Measurements from ENCODE around the gene FOXP1. TPM values are rescaled to one million over a fixed set of nuclear protein-coding genes. Genes with fewer than 3 reads are reported as not detected.
A peak's percentile ranks its signal among the peaks of the same experiment; 100 is the strongest.

Gene FOXP1
- total RNA-seq, 1 donor from 2014 or later: 113 TPM

DNA sequence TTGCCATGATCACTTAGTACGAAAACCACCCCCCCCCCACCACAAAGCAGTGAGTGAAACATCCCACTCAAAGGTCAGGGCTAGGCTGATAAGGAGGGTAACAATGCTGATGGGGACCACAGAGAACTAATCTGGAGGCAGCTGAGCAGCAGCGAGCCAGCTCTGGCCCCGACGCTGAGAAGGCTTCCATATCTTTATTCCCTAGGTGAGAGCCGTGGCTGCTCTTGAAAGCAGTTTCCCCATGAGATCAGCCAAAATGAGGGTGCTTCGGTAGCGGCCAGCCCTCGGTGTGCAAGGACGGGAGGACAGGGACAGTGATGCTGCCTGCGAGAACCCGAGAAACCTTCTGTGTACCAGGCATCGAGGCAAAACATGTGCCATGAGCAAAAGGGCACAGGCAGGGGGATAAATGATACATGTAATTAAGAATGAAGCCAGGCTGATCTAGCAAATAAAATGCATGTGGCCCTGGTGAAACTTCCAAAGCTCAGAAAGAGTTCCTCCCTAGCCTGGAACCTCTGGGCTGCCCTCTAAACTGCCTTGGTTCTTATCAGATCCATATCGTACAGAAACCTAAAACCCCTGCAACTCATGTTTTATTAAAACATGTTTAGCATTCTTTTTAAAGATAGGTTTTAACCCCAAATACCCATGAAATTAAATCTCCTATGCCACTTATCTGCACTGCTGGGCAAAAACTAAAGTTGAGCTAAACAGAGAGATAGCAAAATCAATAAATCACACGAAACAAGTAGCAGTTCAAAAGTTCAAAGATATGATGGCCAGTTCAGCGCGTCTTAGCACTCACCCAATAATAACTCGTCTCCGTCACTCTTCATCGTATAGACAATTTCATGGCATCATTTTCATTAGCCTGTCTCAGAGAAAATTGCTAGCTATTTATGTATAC lies 337.3 kb downstream of the FOXP1 start:
- TF ChIP-seq, protein P1, sequence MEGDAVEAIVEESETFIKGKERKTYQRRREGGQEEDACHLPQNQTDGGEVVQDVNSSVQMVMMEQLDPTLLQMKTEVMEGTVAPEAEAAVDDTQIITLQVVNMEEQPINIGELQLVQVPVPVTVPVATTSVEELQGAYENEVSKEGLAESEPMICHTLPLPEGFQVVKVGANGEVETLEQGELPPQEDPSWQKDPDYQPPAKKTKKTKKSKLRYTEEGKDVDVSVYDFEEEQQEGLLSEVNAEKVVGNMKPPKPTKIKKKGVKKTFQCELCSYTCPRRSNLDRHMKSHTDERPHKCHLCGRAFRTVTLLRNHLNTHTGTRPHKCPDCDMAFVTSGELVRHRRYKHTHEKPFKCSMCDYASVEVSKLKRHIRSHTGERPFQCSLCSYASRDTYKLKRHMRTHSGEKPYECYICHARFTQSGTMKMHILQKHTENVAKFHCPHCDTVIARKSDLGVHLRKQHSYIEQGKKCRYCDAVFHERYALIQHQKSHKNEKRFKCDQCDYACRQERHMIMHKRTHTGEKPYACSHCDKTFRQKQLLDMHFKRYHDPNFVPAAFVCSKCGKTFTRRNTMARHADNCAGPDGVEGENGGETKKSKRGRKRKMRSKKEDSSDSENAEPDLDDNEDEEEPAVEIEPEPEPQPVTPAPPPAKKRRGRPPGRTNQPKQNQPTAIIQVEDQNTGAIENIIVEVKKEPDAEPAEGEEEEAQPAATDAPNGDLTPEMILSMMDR (conservative IDR thresholded peaks at IDR 0.05): no peak
- H3K27ac Mint-ChIP-seq: peak overlapping the region; percentile 73
- H3K4me3 Mint-ChIP-seq: peak overlapping the region; percentile 52
- H3K36me3 Mint-ChIP-seq: no peaks in the 10 kb centered on the region
- H3K27me3 Mint-ChIP-seq: no peaks in the 10 kb centered on the region
- peaks cover 65% of the 10 kb centered on the region for H3K4me1 Mint-ChIP-seq (ENCODE audit: unreplicated experiment)
- peaks cover 2% of the 10 kb centered on the region for H3K9me3 Mint-ChIP-seq
- no peak for DNase-seq (ENCODE audit: extremely low spot score, unreplicated experiment)

- Mint-ChIP-seq H3K4me3 (peak overlapping the region; percentile 85), H3K36me3 (peaks cover 3% of the 10 kb centered on the region), H3K4me1 (ENCODE audit: unreplicated experiment) (peaks cover 68% of the 10 kb centered on the region), H3K27me3 (no peaks in the 10 kb centered on the region), H3K27ac (peak overlapping the region; percentile 80), H3K9me3 (peaks cover 4% of the 10 kb centered on the region)
- TF ChIP-seq, protein P1 (conservative IDR thresholded peaks at IDR 0.05): no peak
- no peak for DNase-seq (ENCODE audit: extremely low spot score, unreplicated experiment)
Observed at GRCh38 chr3:71244826-71245488, 338.6 kb downstream of the FOXP1 start.

DNA sequence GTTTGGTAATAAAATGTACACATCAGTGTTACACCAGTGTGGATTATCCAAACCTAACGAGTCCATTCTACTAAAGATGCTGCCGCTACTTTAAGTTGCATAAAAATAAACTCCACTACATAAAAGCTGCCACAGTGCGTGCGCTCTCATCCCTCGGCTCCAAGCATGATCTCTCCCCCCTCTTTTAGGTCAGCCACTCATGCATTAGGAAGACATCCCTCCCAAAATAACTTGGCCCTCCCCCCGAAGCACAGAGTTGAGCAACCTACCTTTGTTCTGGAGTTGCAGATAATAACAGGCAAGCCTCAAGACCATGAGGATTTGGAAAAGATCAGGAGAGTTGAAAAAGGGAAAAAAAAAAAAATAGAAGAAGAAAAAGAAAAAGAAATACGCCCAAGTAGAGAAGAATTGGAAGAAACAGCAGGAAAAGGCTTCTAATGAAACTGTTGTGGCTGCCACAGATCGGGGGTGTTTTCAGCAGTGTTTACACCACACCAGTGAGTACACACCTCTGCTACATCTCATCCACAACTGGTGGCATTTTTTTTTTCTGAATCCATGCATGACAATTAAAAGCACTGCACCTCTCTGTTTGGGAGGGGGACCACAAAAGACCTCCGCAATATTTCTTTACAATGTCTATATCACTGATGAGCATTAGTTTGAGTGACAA lies 339.2 kb downstream of the FOXP1 start:
- Mint-ChIP-seq H3K27ac (peak overlapping the region; percentile 80), H3K4me3 (peak overlapping the region; percentile 85), H3K4me1 (ENCODE audit: unreplicated experiment) (peaks cover 68% of the 10 kb centered on the region), H3K9me3 (peaks cover 4% of the 10 kb centered on the region), H3K36me3 (peaks cover 3% of the 10 kb centered on the region), H3K27me3 (no peaks in the 10 kb centered on the region)
- TF ChIP-seq, protein P1 (conservative IDR thresholded peaks at IDR 0.05): no peak
- DNase-seq (ENCODE audit: extremely low spot score, unreplicated experiment): no peak

DNA sequence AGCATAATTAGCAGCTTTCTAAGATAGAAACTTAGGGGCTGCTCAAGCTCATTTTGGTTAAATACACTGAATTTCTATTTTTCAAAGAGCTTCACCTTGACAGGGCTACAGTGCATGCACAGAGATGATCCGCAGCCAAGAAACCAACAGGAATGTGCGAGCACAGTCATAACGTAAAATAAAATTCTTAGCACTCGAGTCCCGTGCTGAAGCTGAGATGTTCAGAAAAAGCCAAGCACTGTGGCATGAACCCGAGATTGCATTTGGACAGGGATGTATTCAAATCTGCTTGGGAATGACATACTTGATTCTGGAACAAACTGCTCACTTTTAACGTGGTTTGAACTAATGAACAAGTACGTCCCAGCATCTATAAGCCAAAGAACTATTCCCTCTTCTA lies 340.3 kb downstream of the FOXP1 start:
- H3K4me3 Mint-ChIP-seq: peak overlapping the region; percentile 85
- DNase-seq (ENCODE audit: extremely low spot score, unreplicated experiment): no peak
- no peaks in the 10 kb centered on the region for H3K27me3 Mint-ChIP-seq
- peak overlapping the region; percentile 23 for H3K27ac Mint-ChIP-seq
- peaks cover 7% of the 10 kb centered on the region for H3K36me3 Mint-ChIP-seq
- peaks cover 4% of the 10 kb centered on the region for H3K9me3 Mint-ChIP-seq
- TF ChIP-seq, protein P1 (conservative IDR thresholded peaks at IDR 0.05): no peak
- H3K4me1 Mint-ChIP-seq (ENCODE audit: unreplicated experiment): peaks cover 73% of the 10 kb centered on the region

DNA sequence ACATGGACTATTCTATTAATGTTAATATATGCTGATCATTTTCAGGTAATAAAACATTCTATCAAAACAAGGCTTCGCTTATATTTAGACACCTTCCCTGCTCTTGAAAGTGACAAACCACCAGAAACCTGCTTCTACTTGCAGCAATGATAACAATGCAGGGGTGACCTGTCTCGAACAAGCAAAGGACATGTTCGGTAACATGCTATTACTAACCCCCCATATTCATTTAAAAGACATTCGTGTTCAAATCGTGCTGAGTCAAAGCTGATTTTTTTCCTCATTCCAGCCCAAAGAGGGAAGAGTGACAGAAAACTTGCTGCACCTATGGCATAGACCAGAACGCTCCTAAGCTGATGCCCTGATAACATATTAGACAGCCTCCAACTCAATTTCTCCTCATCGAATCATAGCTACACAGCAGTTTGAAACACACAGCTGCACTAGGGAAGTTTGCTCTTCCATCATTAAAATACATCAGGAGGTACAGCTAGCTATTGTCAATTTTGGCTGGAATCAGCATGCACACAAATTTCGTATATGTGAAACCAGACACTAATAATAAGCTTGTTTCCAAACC lies 341.5 kb downstream of the FOXP1 start:
- H3K9me3 Mint-ChIP-seq: peaks cover 4% of the 10 kb centered on the region
- no peaks in the 10 kb centered on the region for H3K27me3 Mint-ChIP-seq
- H3K36me3 Mint-ChIP-seq: peaks cover 8% of the 10 kb centered on the region
- peak overlapping the region; percentile 2 for H3K27ac Mint-ChIP-seq
- TF ChIP-seq, protein P1 (conservative IDR thresholded peaks at IDR 0.05): no peak
- H3K4me1 Mint-ChIP-seq (ENCODE audit: unreplicated experiment): peaks cover 72% of the 10 kb centered on the region
- no peak for DNase-seq (ENCODE audit: extremely low spot score, unreplicated experiment)
- H3K4me3 Mint-ChIP-seq: peak overlapping the region; percentile 64

Measured in type B pancreatic cell (in vitro differentiated cells).